CD4-positive, alpha-beta T cell treated with Interleukin-15 for 4 hours (primary cell): ENCODE results near the gene FTO.

Experiments
- DNase-seq: peaks from one replicate; pipeline ENCODE4 v3.0.0-alpha.2; 2020; ENCODE audit warnings: low spot score

FTO gene

GRCh38 chr16:54125751-54126655 lies 422.0 kb downstream of the FTO start:
- DNase-seq = no peak

GRCh38 chr16:54126907-54127306 lies 423.0 kb downstream of the FTO start:
- no peak for DNase-seq

- no peak for DNase-seq
These were observed 424.8 kb downstream of the FTO start for GRCh38 chr16:54128629-54129234.

GRCh38 chr16:54129810-54130209 lies 425.9 kb downstream of the FTO start:
- DNase-seq = no peak

- DNase-seq = no peak
These were observed 431.7 kb downstream of the FTO start for GRCh38 chr16:54135361-54136275.

GRCh38 chr16:54136276-54136625 lies 432.3 kb downstream of the FTO start:
- DNase-seq = no peak

- DNase-seq = no peak
These were observed 436.3 kb downstream of the FTO start for GRCh38 chr16:54140057-54140787.

GRCh38 chr16:54140788-54141136 lies 436.8 kb downstream of the FTO start:
- DNase-seq = no peak

- no peak for DNase-seq
These were observed 438.8 kb downstream of the FTO start for GRCh38 chr16:54142787-54143186.

GRCh38 chr16:54143410-54143809 lies 439.5 kb downstream of the FTO start:
- no peak for DNase-seq

GRCh38 chr16:54143934-54144571 lies 440.1 kb downstream of the FTO start:
- DNase-seq = no peak

- DNase-seq = no peak
These were observed 440.6 kb downstream of the FTO start for GRCh38 chr16:54144572-54144947.

- DNase-seq = no peak
These were observed 441.9 kb downstream of the FTO start for GRCh38 chr16:54145881-54146280.

- DNase-seq = no peak
These were observed 445.0 kb downstream of the FTO start for GRCh38 chr16:54148974-54149373.

GRCh38 chr16:54150861-54151260 lies 446.9 kb downstream of the FTO start:
- DNase-seq = no peak

- no peak for DNase-seq
These were observed 448.6 kb downstream of the FTO start for GRCh38 chr16:54152362-54153239.

- no peak for DNase-seq
These were observed 449.4 kb downstream of the FTO start for GRCh38 chr16:54153240-54153934.

GRCh38 chr16:54156349-54156748 lies 452.4 kb downstream of the FTO start:
- no peak for DNase-seq

- no peak for DNase-seq
These were observed 455.0 kb downstream of the FTO start for GRCh38 chr16:54158986-54159385.
